Transverse colon (tissue), 4 donors: Measurements from ENCODE around the gene UMAD1.

ENCODE experiments used
- CTCF ChIP-seq, 5 experiments: fragments of 200-600 bp in 3 of 5; fragments of 450-650 bp in 2 of 5; sonication (generic) in 3 of 5; IDR thresholded peaks; 1 replicate in 2 of 5; 2 replicates in 3 of 5; pipeline ENCODE4 v1.5.1; 2016 to 2017; ENCODE audit warnings: antibody characterized with exemption in 5 of 5, inconsistent platforms in 3 of 5, mild to moderate bottlenecking in 2 of 5, moderate library complexity in 1 of 5
- POLR2A ChIP-seq: fragments of 450-650 bp; IDR thresholded peaks from one replicate; pipeline ENCODE4 v1.6.1; 2016; ENCODE audit warnings: antibody characterized with exemption, mild to moderate bottlenecking, moderate library complexity
- POLR2AphosphoS5 ChIP-seq, 3 donors: sonication (generic); formaldehyde crosslinking; IDR thresholded peaks; one replicate each; pipeline ENCODE4 v1.6.1; 2016; ENCODE audit warnings: antibody characterized with exemption in 3 of 3

DNA sequence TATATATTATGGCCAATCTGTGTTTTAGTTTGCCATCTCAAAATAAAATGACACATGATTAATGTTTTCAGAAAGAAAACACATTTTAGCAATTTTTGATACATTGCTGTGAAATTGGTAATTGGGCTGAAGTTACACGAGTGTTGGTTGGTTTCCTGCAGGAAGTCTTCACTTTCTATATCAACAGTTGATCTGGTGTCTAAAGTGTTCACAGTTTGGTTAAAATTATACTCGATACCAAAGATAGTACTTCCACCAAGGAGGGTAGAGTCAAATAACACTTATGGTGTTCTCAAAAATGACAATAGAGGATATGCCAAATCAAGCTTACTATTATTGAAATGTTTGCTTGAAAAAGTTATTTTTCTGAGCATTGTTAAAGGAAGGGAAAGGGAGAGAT is 207.7 kb downstream of the UMAD1 start:
- TF ChIP-seq POLR2A (no peak), POLR2AphosphoS5 (IDR thresholded peaks at IDR 0.05) (no peak), CTCF (IDR thresholded peaks at IDR 0.05) (no peak)
